Measurements from ENCODE around the gene UBAC2.
A peak's percentile ranks its signal among the peaks of the same experiment; 100 is the strongest.

The UBAC2 gene

GRCh38 chr13:99315186-99315585 is 114.5 kb downstream of the UBAC2 start:
- DNase-seq = no peak

GRCh38 chr13:99316224-99316623 is 115.6 kb downstream of the UBAC2 start:
- DNase-seq = no peak

- DNase-seq = no peak
Measured at GRCh38 chr13:99316657-99317256, 116.1 kb downstream of the UBAC2 start.

- DNase-seq = peak; percentile 74
Measured at GRCh38 chr13:99320693-99321481, 120.2 kb downstream of the UBAC2 start.

- no peak for DNase-seq
Measured at GRCh38 chr13:99321709-99322108, 121.1 kb downstream of the UBAC2 start.

- DNase-seq = peak; percentile 87
Measured at GRCh38 chr13:99322297-99323103, 121.8 kb downstream of the UBAC2 start.

- DNase-seq = no peak
Measured at GRCh38 chr13:99323488-99323887, 122.8 kb downstream of the UBAC2 start.

- no peak for DNase-seq
Measured at GRCh38 chr13:99326012-99326411, 125.4 kb downstream of the UBAC2 start.

- peak; percentile 44 for DNase-seq
Measured at GRCh38 chr13:99327126-99327525, 126.5 kb downstream of the UBAC2 start.

GRCh38 chr13:99327761-99328160 is 127.1 kb downstream of the UBAC2 start:
- no peak for DNase-seq

GRCh38 chr13:99329477-99329876 is 128.8 kb downstream of the UBAC2 start:
- DNase-seq = no peak

- no peak for DNase-seq
Measured at GRCh38 chr13:99330942-99331341, 130.3 kb downstream of the UBAC2 start.

- no peak for DNase-seq
Measured at GRCh38 chr13:99331881-99332293, 131.2 kb downstream of the UBAC2 start.

- no peak for DNase-seq
Measured at GRCh38 chr13:99332456-99332855, 131.8 kb downstream of the UBAC2 start.

- no peak for DNase-seq
Measured at GRCh38 chr13:99334221-99334620, 133.6 kb downstream of the UBAC2 start.

GRCh38 chr13:99335087-99335486 is 134.4 kb downstream of the UBAC2 start:
- DNase-seq = no peak

GRCh38 chr13:99335603-99336002 is 134.9 kb downstream of the UBAC2 start:
- no peak for DNase-seq

- no peak for DNase-seq
Measured at GRCh38 chr13:99339230-99339721, 138.6 kb downstream of the UBAC2 start.

- DNase-seq = peak; percentile 63
Measured at GRCh38 chr13:99339736-99340397, 139.2 kb downstream of the UBAC2 start.

GRCh38 chr13:99340638-99341037 is 140.0 kb downstream of the UBAC2 start:
- no peak for DNase-seq

- no peak for DNase-seq
Measured at GRCh38 chr13:99341969-99342722, 141.5 kb downstream of the UBAC2 start.

- DNase-seq = no peak
Measured at GRCh38 chr13:99342723-99343315, 142.2 kb downstream of the UBAC2 start.
